HG03520 (cell line): ENCODE data around the gene CDYL2.
A peak's percentile ranks its signal among the peaks of the same experiment; 100 is the strongest.
"Not testable (repeated sequence)": the region's sequence is repeated elsewhere in the genome, so short reads cannot be mapped to it uniquely, and the experiment has no call there.

Source experiments
- ATAC-seq: cut with Tn5 transposase; IDR thresholded peaks from one replicate; pipeline ENCODE4 v1.9.1; 2021; ENCODE audit warnings: mild to moderate bottlenecking, moderate library complexity; ENCODE audit not compliant: unreplicated experiment

Gene CDYL2

GRCh38 chr16:80812593-80812992, 8.2 kb upstream of the CDYL2 start:
- no peak for ATAC-seq

GRCh38 chr16:80809366-80809765, 5.0 kb upstream of the CDYL2 start:
- no peak for ATAC-seq

- no peak for ATAC-seq
These were observed 3.5 kb upstream of the CDYL2 start for GRCh38 chr16:80807906-80808305.

DNA sequence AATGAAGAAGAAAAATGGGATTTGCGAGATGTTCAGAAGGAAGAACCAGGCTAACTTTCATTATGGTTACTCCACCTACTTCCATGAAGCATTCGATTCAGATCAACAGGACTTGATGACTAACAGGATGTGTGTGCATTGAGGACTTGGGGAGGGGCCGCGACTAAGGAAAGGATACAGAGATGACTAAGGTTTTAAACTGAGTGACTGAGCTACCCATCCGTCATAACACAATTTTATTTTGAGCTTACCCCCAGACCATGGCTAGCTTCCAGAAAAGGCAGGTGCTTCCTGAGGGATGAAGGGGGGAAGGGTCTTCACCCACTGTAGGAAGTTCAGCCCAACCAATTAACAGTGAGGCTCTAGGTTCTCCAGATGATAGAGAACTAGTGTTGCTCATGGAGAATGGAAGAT, 2.5 kb upstream of the CDYL2 start:
- ATAC-seq, result no peak

DNA sequence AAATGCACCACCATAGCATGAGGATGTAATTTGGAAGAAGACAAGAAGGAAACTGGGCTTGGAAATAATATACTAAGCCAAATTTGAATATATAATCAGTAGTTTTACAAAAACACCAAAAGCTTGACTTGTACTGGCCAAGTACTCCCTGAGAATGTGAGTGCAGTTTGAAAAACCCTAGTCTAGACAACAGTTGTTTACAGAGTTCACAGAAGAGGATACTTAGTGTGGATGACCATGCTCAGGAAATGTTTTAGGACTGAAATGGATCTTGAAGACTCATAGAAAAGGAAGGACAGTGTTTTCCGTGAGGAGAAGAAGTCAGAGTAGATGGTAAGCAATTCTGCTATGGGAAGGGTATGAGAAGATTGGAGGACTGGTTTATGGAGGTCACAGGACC, 1.9 kb upstream of the CDYL2 start:
- no peak for ATAC-seq

GRCh38 chr16:80804056-80804525, 307 bp downstream of the CDYL2 start:
- ATAC-seq, result peak; percentile 43

- ATAC-seq, result peak; percentile 11
These were observed 901 bp downstream of the CDYL2 start for GRCh38 chr16:80803339-80804055.

DNA sequence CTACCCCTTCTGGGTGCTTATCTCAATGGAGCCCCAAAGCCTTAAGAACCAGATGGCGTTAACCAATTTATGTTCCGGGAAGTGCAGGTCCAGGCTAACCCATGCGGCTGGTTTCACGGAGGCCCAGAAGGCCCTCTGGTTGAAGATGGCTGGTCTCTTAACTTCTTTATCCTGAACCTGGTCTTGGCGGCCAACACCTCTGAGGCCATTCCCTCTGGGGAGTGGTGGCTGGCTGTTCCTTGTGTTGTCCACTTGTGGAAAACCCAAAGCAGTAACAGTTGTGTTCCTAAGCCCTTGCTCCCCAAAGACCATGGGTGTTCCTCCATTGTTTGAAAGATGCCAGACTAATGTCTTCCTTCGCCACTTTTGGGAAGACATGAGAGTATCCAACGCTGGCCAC, 1.5 kb downstream of the CDYL2 start:
- ATAC-seq, result no peak

DNA sequence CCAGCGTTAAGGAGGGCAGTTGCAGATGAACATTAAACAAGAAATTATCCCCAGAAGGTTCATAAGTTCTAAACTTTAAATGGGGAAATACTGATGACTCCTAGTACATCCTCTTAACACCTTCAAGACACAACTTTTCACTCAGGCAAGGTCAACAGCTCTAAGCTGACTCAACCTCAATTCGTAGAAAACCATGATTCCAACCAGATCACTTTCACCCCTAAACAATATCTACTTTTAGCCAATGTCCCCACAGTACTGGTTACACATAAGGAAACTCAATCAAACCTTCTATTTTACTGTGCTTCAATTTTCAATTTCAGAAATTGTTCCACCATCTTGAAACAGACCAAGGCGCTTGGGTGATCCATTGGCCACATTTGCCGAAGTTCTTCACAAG, 2.3 kb downstream of the CDYL2 start:
- ATAC-seq, result no peak

GRCh38 chr16:80794071-80794470, 10.3 kb downstream of the CDYL2 start:
- no peak for ATAC-seq

DNA sequence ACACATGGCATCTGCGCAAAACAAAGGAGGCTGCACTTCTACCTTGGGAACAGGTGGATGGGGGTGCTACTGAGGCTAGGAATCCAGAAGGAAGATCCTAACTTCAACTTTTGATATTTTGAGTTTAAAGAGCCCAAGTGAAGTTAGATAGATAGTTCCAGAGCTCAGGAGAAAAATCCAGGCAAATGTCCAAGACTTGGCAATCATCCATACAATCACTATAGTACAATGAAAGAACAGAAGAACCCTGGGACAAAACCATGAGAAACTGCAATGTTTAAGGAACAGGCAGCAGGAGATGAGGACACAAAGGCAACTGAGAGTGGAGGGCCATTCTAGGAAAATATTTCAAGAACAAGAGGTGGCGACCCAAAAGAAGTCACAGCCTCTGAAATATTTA, 12.4 kb downstream of the CDYL2 start:
- ATAC-seq, result no peak

DNA sequence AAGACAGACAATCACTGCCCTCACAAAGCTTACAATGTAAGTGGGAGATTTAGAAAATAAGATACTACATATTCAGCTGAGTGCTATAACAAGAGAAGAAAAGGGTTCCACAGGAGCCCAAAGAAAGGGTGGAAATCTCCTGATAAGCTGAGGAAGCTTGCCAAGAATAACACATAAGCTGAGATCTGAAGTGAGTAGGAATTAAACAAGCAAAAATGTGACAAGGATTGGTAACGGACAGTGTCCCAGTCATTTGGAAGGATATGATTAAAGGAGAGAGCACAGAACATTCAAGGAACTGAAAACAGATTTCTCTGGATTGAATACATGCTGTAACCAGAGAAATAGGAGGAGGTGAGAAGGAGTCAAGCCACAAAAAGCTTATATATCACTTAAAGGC, 13.0 kb downstream of the CDYL2 start:
- no peak for ATAC-seq

- no peak for ATAC-seq
These were observed 13.6 kb downstream of the CDYL2 start for GRCh38 chr16:80790751-80791150.

- no peak for ATAC-seq
These were observed 16.4 kb downstream of the CDYL2 start for GRCh38 chr16:80788027-80788426.

DNA sequence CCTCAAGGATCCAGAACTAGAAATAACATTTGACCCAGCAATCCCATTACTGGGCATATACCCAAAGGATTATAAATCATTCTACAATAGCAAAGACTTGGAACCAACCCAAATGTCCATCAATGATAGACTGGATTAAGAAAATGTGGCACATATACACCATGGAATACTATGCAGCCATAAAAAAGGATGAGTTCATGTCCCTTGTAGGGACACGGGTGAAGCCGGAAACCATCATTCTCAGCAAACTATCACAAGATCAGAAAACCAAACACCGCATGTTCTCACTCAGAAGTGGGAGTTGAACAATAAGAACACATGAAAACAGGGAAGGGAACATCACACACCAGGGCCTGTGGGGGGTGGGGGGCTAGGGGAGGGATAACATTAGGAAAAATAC, 17.8 kb downstream of the CDYL2 start:
- ATAC-seq, result not testable (repeated sequence)

GRCh38 chr16:80784951-80785350, 19.4 kb downstream of the CDYL2 start:
- ATAC-seq, result no peak

DNA sequence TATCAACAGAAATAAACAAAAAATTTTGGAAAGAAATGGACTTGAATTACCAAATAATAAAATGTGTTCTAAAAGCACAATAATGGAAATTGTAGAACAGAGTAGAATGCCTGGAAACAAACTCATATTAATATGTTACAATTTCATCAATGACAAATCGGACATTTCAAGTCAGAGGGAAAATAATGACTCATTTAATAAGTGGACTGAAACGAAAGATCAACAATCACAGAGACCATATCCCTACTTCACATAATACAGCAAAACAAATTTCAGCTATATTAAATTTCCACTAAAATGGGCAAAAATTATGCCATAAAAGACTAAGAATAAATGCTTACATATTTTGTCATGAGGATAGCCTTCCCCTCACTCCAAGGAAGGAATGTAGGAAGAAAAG, 25.7 kb downstream of the CDYL2 start:
- no peak for ATAC-seq

DNA sequence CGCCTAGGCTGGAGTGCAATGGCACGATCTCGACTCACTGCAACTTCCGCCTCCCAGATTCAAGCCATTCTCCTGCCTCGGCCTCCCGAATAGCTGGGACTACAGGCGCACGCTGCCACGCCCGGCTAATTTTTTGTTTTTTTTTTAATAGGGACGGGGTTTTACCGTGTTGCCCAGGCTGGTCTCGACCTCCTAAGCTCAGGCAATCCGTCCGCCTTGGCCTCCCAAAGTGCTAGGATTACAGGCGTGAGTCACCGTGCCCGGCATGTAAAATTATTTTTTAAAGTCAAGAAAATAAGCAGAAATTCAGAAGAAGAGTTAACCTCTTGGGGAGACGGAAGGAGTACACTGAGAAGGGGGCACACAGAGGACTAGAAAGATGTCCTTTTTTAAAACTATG, 27.5 kb downstream of the CDYL2 start:
- no peak for ATAC-seq

GRCh38 chr16:80775450-80775849, 28.9 kb downstream of the CDYL2 start:
- no peak for ATAC-seq

DNA sequence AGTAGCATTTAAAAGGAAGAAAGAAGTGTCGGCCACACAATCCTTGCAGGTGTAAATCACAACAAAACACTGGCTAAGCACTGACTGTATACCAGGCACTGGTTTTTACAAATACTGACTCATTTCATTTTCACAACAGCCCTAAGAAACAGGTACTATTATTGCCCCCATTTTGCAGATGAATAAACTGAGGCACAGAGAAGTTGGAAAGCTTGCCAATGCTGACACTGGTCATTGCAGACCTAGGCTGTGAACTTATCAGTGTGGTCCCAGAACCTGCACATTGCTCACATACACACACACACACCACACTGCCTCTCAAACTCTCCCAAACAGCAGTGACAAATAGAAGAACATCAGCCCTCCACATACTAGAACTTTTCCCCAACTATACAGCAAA, 37.6 kb downstream of the CDYL2 start:
- ATAC-seq, result no peak

DNA sequence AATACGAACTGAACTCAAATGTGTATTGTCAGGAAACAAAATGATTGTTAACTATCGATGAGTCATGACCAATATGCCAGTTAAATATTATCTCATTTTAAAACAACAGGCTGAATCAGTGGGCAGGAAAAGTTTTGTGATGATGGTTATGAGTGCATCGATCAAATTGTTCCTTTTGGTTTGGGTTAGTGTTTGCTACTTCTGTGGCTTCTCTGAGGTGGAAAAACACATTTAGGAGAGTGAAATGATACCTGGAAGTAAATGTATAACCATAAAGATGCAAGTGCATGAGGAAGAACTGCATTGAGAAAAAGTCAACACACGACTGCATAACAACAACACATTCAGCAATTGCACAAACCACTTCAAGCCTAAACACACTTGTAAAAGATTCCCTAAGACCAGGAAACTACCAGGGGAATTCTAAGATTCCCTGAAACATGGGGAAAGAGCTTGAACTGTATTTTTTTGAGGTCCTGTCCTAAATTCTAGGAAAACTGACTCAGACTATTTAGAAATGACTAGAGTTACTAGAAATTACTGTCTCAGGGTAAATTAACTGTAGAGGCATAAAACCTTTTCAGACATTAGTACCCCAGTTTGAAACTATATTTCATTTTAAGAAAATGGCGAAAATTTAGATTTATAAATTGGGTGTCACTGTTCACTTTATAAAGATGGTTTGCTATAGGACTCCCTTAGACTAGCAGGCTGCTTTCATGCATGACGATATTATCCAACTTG, 44.8 kb downstream of the CDYL2 start:
- ATAC-seq, result no peak

DNA sequence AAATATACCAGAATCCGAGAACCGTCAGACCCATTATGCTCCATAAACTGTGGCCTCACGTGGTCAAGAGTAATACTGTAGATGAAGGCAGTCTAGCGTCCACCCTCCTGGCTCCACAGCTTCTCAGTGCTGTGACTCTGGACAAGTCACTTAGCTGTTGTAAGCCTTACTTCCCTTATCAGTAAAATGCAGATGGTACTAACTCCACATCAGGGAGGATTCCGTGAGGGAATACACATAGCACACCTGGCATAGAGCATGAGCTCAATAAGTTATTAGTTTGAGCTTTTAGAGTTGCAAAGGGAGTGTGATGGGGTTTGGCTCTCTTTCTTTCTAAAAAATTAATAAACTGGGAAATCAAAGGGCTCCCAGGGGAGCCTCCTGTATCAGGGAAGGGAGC, 49.9 kb downstream of the CDYL2 start:
- ATAC-seq, result no peak
